ENCODE data around the gene ADCYAP1. TPM values are rescaled to one million over a fixed set of nuclear protein-coding genes. Genes with fewer than 3 reads are reported as not detected.

The ADCYAP1 gene
- polyA plus RNA-seq, 2 of the 4 experiments (the other 2 are of a cell fraction), result not detected

DNA sequence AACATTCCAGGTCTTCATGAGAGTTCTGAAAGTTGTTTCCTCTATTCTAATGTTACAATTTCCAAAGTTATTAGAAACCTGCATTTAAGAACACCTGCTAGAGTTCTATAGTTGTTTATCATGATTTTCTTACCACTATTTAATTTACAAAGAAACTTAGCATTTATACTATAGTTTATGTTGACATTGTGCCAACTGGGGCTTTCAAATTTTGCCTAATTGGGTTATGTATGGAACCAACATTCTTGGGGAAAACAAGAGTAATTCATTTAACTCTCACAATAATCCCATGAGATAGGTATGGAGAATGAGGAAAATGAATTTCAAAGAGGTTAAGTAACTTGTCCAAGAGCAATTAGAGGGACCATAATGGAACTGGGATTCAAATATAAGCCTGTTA is 28.8 kb upstream of the ADCYAP1 start:
- Histone ChIP-seq H3K4me2 (no peak overlapping the region), H3K4me1 (no peaks in the 10 kb centered on the region), H3K27ac (no peak overlapping the region), H3K4me3 (no peak overlapping the region), H3K9me3 (no peaks in the 10 kb centered on the region)
- TF ChIP-seq CBX2 (IDR thresholded peaks at IDR 0.05; ENCODE audit: borderline replicate concordance, low read depth) (no peak), POLR2AphosphoS2 (conservative IDR thresholded peaks at IDR 0.05; ENCODE audit: low read length) (no peak), NFE2L2 (conservative IDR thresholded peaks at IDR 0.05; ENCODE audit: low read length) (no peak), HOXB13 (CRISPR knock-in tag; IDR thresholded peaks at IDR 0.05; ENCODE audit: low read depth) (no peak), NPAS2 (CRISPR knock-in tag; IDR thresholded peaks at IDR 0.05; ENCODE audit: borderline replicate concordance) (no peak), BCL3 (IDR thresholded peaks at IDR 0.05) (no peak), EHF (CRISPR knock-in tag; IDR thresholded peaks at IDR 0.05) (no peak), SMC3 (IDR thresholded peaks at IDR 0.05) (no peak), CEBPB (IDR thresholded peaks at IDR 0.05) (no peak), POLR2A (IDR thresholded peaks at IDR 0.05; ENCODE audit: low read length) (no peak), HDAC2 (IDR thresholded peaks at IDR 0.05) (no peak)
- DNase-seq (ENCODE audit: low read depth in 1 of 2, low spot score in 1 of 2) (no peak), ATAC-seq (no peak), FAIRE-seq (no peak)
- CTCF ChIA-PET, result interaction anchor here (2.7 kb wide), 1 partner anchor 11 kb away, joined by 11 read pairs; no protein-coding TSS in a partner anchor
- POLR2A ChIA-PET, result no interaction called here

DNA sequence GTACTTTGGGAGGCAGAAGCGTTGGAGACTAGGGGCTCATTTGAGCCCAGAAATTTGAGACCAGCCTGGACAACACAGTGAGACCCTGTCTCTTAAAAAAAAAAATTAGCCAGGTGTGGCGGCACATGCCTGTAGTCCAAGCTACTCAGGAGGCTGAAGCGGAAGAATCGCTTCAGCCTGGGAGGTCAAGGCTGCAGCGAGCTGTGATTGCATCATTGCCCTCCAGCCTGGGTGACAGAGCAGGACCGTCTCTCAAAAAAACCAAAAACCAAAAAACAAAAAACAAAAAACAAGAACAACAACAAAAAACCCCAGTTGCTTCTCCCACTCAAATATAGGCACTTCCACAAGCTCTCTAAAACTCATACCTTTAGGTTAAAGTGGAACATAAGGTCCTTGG is 27.4 kb upstream of the ADCYAP1 start:
- DNase-seq (ENCODE audit: low read depth in 1 of 2, low spot score in 1 of 2), result no peak
- no peaks in the 10 kb centered on the region for H3K9me3 ChIP-seq
- ChIA-PET POLR2A (no interaction called here), CTCF (interaction anchor here (1.9 to 2.7 kb wide), 2 partner anchors 13 to 85 kb away, joined by 4 to 11 read pairs; no protein-coding TSS in a partner anchor)
- H3K27ac ChIP-seq, result no peak overlapping the region
- WGBS (ENCODE audit: missing lambda C conversion rate), result 50% methylated on average over 6 of the region's 6 CpGs
- no peaks in the 10 kb centered on the region for H3K4me1 ChIP-seq
- no peak overlapping the region for H3K4me3 ChIP-seq
- FAIRE-seq, result no peak
- TF ChIP-seq, protein P1, sequence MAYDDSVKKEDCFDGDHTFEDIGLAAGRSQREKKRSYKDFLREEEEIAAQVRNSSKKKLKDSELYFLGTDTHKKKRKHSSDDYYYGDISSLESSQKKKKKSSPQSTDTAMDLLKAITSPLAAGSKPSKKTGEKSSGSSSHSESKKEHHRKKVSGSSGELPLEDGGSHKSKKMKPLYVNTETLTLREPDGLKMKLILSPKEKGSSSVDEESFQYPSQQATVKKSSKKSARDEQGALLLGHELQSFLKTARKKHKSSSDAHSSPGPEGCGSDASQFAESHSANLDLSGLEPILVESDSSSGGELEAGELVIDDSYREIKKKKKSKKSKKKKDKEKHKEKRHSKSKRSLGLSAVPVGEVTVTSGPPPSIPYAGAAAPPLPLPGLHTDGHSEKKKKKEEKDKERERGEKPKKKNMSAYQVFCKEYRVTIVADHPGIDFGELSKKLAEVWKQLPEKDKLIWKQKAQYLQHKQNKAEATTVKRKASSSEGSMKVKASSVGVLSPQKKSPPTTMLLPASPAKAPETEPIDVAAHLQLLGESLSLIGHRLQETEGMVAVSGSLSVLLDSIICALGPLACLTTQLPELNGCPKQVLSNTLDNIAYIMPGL (CRISPR knock-in tag; IDR thresholded peaks at IDR 0.05; ENCODE audit: borderline replicate concordance), result no peak
- no peak overlapping the region for H3K4me2 ChIP-seq
- ATAC-seq, result no peak

GRCh38 chr18:886076-886475 is 18.6 kb upstream of the ADCYAP1 start:
- H3K9me3 ChIP-seq, result no peaks in the 10 kb centered on the region
- ChIA-PET POLR2A (no interaction called here), CTCF (no interaction called here)
- no peaks in the 10 kb centered on the region for H3K4me1 ChIP-seq
- no peak for FAIRE-seq
- DNase-seq (ENCODE audit: low read depth in 1 of 2, low spot score in 1 of 2), result no peak
- 4% methylated on average over 1 of the region's 1 CpG for WGBS (ENCODE audit: missing lambda C conversion rate)
- no peak for ATAC-seq
- TF ChIP-seq NPAS2 (CRISPR knock-in tag; IDR thresholded peaks at IDR 0.05; ENCODE audit: borderline replicate concordance), result no peak
- TF ChIP-seq RFX5 (IDR thresholded peaks at IDR 0.05), result no peak
- TF ChIP-seq CEBPB (IDR thresholded peaks at IDR 0.05), result no peak
- TF ChIP-seq TP53 (CRISPR knock-in tag; IDR thresholded peaks at IDR 0.05), result no peak
- TF ChIP-seq RNF2 (IDR thresholded peaks at IDR 0.05; ENCODE audit: borderline replicate concordance, low read depth), result no peak
- TF ChIP-seq, protein P2, sequence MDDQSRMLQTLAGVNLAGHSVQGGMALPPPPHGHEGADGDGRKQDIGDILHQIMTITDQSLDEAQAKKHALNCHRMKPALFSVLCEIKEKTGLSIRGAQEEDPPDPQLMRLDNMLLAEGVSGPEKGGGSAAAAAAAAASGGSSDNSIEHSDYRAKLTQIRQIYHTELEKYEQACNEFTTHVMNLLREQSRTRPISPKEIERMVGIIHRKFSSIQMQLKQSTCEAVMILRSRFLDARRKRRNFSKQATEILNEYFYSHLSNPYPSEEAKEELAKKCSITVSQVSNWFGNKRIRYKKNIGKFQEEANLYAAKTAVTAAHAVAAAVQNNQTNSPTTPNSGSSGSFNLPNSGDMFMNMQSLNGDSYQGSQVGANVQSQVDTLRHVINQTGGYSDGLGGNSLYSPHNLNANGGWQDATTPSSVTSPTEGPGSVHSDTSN (IDR thresholded peaks at IDR 0.05), result no peak
- TF ChIP-seq CBX8 (IDR thresholded peaks at IDR 0.05), result no peak
- no peak overlapping the region for H3K27ac ChIP-seq
- H3K4me2 ChIP-seq, result no peak overlapping the region
- no peak overlapping the region for H3K4me3 ChIP-seq

- DNase-seq (ENCODE audit: low read depth in 1 of 2, low spot score in 1 of 2), result no peak
- ChIA-PET POLR2A (no interaction called here), CTCF (no interaction called here)
- no peak for ATAC-seq
- WGBS (ENCODE audit: missing lambda C conversion rate), result 11% methylated on average over 2 of the region's 2 CpGs
- H3K4me3 ChIP-seq, result no peak overlapping the region
- H3K4me2 ChIP-seq, result no peak overlapping the region
- H3K4me1 ChIP-seq, result no peaks in the 10 kb centered on the region
- no peak overlapping the region for H3K27ac ChIP-seq
- H3K9me3 ChIP-seq, result no peaks in the 10 kb centered on the region
- TF ChIP-seq JUNB (IDR thresholded peaks at IDR 0.05), result no peak
- TF ChIP-seq POLR2AphosphoS2 (conservative IDR thresholded peaks at IDR 0.05; ENCODE audit: low read length), result no peak
- TF ChIP-seq HOXA7 (CRISPR knock-in tag; IDR thresholded peaks at IDR 0.05), result no peak
- no peak for TF ChIP-seq HOXB5 (CRISPR knock-in tag; IDR thresholded peaks at IDR 0.05)
- no peak for TF ChIP-seq ELK1 (IDR thresholded peaks at IDR 0.05; ENCODE audit: low read depth, low read length)
- TF ChIP-seq EP300 (IDR thresholded peaks at IDR 0.05), result no peak
- FAIRE-seq, result no peak
Observed at GRCh38 chr18:887716-888115, 17.0 kb upstream of the ADCYAP1 start.

Data from A549 (cell line).